NT2/D1 (cell line): ENCODE results near the gene PARVG.

Source experiments
- DNase-seq: peaks from one replicate; pipeline ENCODE4 v3.0.0-alpha.2; 2011; ENCODE audit warnings: low read depth, low spot score
- H3K27me3 ChIP-seq: 2 replicates; pipeline ENCODE4 v1.6.0; 2011; ENCODE audit warnings: mild to moderate bottlenecking; ENCODE audit not compliant: insufficient read length, insufficient read depth
- H3K36me3 ChIP-seq: 2 replicates; pipeline ENCODE4 v1.6.1; 2011; ENCODE audit warnings: mild to moderate bottlenecking, low read length, mixed read lengths; ENCODE audit not compliant: insufficient read depth, insufficient read length
- H3K4me1 ChIP-seq: 2 replicates; pipeline ENCODE4 v1.5.1; 2011; ENCODE audit not compliant: insufficient read depth, insufficient read length
- H3K4me3 ChIP-seq: 2 replicates; pipeline ENCODE4 v1.5.1; 2011; ENCODE audit warnings: low read depth; ENCODE audit not compliant: insufficient read length
- H3K9ac ChIP-seq: 2 replicates; pipeline ENCODE4 v1.6.0; 2011; ENCODE audit warnings: low read depth; ENCODE audit not compliant: insufficient read length
- H3K9me3 ChIP-seq: 2 replicates; pipeline ENCODE4 v1.5.1; 2011; ENCODE audit warnings: mild to moderate bottlenecking, low read length; ENCODE audit not compliant: insufficient read depth
- SUZ12 ChIP-seq: IDR thresholded peaks from 2 replicates; pipeline ENCODE4 v1.6.1; 2011; ENCODE audit not compliant: insufficient read length, insufficient read depth; ENCODE audit errors: extremely low read depth
- YY1 ChIP-seq: IDR thresholded peaks from 2 replicates; pipeline ENCODE4 v1.6.1; 2011; ENCODE audit not compliant: insufficient read length, insufficient read depth
- ZNF274 ChIP-seq: IDR thresholded peaks from 2 replicates; pipeline ENCODE4 v1.6.1; 2011; ENCODE audit warnings: mild to moderate bottlenecking, low read depth, low read length

The PARVG gene

GRCh38 chr22:44214764-44215163 lies 34.0 kb downstream of the PARVG start:
- DNase-seq = no peak
- H3K9me3 ChIP-seq = peaks cover 13% of the 10 kb centered on the region
- TF ChIP-seq SUZ12 (no peak), YY1 (no peak), ZNF274 (no peak)
- no peaks in the 10 kb centered on the region for H3K4me1 ChIP-seq
- no peak overlapping the region for H3K9ac ChIP-seq
- H3K36me3 ChIP-seq = no peaks in the 10 kb centered on the region
- no peaks in the 10 kb centered on the region for H3K27me3 ChIP-seq
- H3K4me3 ChIP-seq = no peak overlapping the region

GRCh38 chr22:44215287-44215686 lies 34.6 kb downstream of the PARVG start:
- Histone ChIP-seq H3K36me3 (no peaks in the 10 kb centered on the region), H3K9me3 (peaks cover 13% of the 10 kb centered on the region), H3K27me3 (no peaks in the 10 kb centered on the region), H3K4me1 (no peaks in the 10 kb centered on the region), H3K9ac (no peak overlapping the region), H3K4me3 (no peak overlapping the region)
- DNase-seq = no peak
- TF ChIP-seq SUZ12 (no peak), YY1 (no peak), ZNF274 (no peak)

GRCh38 chr22:44217346-44217745 lies 36.6 kb downstream of the PARVG start:
- Histone ChIP-seq H3K27me3 (no peaks in the 10 kb centered on the region), H3K4me1 (no peaks in the 10 kb centered on the region), H3K36me3 (no peaks in the 10 kb centered on the region), H3K9ac (no peak overlapping the region), H3K4me3 (no peak overlapping the region), H3K9me3 (peaks cover 17% of the 10 kb centered on the region)
- TF ChIP-seq ZNF274 (no peak), YY1 (no peak), SUZ12 (no peak)
- no peak for DNase-seq

GRCh38 chr22:44218071-44218470 lies 37.3 kb downstream of the PARVG start:
- DNase-seq = no peak
- TF ChIP-seq YY1 (no peak), ZNF274 (no peak), SUZ12 (no peak)
- H3K9ac ChIP-seq = no peak overlapping the region
- peaks cover 17% of the 10 kb centered on the region for H3K9me3 ChIP-seq
- H3K27me3 ChIP-seq = no peaks in the 10 kb centered on the region
- no peaks in the 10 kb centered on the region for H3K36me3 ChIP-seq
- H3K4me1 ChIP-seq = no peaks in the 10 kb centered on the region
- H3K4me3 ChIP-seq = no peak overlapping the region

GRCh38 chr22:44219101-44219870 lies 38.6 kb downstream of the PARVG start:
- DNase-seq = no peak
- Histone ChIP-seq H3K27me3 (no peaks in the 10 kb centered on the region), H3K9ac (no peak overlapping the region), H3K4me1 (no peaks in the 10 kb centered on the region), H3K9me3 (peaks cover 17% of the 10 kb centered on the region), H3K36me3 (no peaks in the 10 kb centered on the region), H3K4me3 (no peak overlapping the region)
- no peak for TF ChIP-seq SUZ12
- TF ChIP-seq ZNF274 = no peak
- no peak for TF ChIP-seq YY1

- Histone ChIP-seq H3K4me3 (no peak overlapping the region), H3K9me3 (peaks cover 4% of the 10 kb centered on the region; the same call in 1 of the 2 replicates), H3K27me3 (no peaks in the 10 kb centered on the region), H3K36me3 (no peaks in the 10 kb centered on the region), H3K9ac (no peak overlapping the region), H3K4me1 (no peaks in the 10 kb centered on the region)
- DNase-seq = no peak
- TF ChIP-seq ZNF274 = no peak
- TF ChIP-seq SUZ12 = no peak
- no peak for TF ChIP-seq YY1
Measured at GRCh38 chr22:44220727-44221680, 40.3 kb downstream of the PARVG start.

GRCh38 chr22:44221710-44222475 lies 41.2 kb downstream of the PARVG start:
- Histone ChIP-seq H3K36me3 (no peaks in the 10 kb centered on the region), H3K27me3 (no peaks in the 10 kb centered on the region), H3K4me1 (no peaks in the 10 kb centered on the region), H3K4me3 (no peak overlapping the region), H3K9me3 (peaks cover 4% of the 10 kb centered on the region; the same call in 1 of the 2 replicates), H3K9ac (no peak overlapping the region)
- TF ChIP-seq ZNF274 (no peak), YY1 (no peak)
- no peak for DNase-seq
